HepG2 (cell line): ENCODE measurements around the gene VENTX. TPM values are rescaled to one million over a fixed set of nuclear protein-coding genes. Genes with fewer than 3 reads are reported as not detected.

ENCODE experiments used
- ATAC-seq: fragments of 200-7000 bp; cut with Tn5 transposase; 3 replicates; pipeline ENCODE4 v1.9.1; 2020; ENCODE audit warnings: mild to moderate bottlenecking, moderate library complexity
- BruUV-seq: library from RNA; stranded (reverse); fragments of 400-500 nt; replicated peaks from 2 replicates; lab custom pipeline; 2021; lab: Mats Ljungman, UMichigan
- CTCF ChIA-PET: fragments of 300-600 bp; formaldehyde crosslinking; extraction: SDS; loops from one replicate; lab custom pipeline; 2021; ENCODE audit warnings: low total read pairs, inconsistent platforms, low intra/inter-chr PET ratio; lab: Yijun Ruan, JAX
- POLR2A ChIA-PET: fragments of 350-600 bp; sonication (Branson Sonifier 250); formaldehyde crosslinking; loops from one replicate; lab custom pipeline; 2020; ENCODE audit warnings: antibody characterized with exemption, inconsistent platforms; lab: Yijun Ruan, JAX
- DNase-seq: peaks from one replicate; pipeline ENCODE4 v3.0.0-alpha.2; 2015; ENCODE audit warnings: low spot score
- FAIRE-seq: peaks from 3 replicates; lab custom pipeline; 2011; peaks lifted over from hg19 to GRCh38; lab: Jason Lieb, UNC
- H2AFZ ChIP-seq: one replicate; pipeline ENCODE4 v1.6.1; 2011; ENCODE audit warnings: low read length, inconsistent platforms
- H3K27ac ChIP-seq: fragments of 300-600 bp; 3 replicates; pipeline ENCODE4 v1.8.0; 2011; ENCODE audit warnings: mixed run types, mild to moderate bottlenecking, mixed read lengths, low read length, inconsistent platforms; ENCODE audit not compliant: insufficient read depth; ENCODE audit errors: extremely low read length
- H3K27me3 ChIP-seq, 2 experiments: fragments of 200-600 bp in 1 of 2; 2 replicates in 1 of 2; 3 replicates in 1 of 2; pipeline versions ENCODE4 v1.6.0 to v1.8.0; 2011; ENCODE audit warnings: low read length in 2 of 2, mild to moderate bottlenecking in 2 of 2, moderate library complexity in 2 of 2, inconsistent platforms in 1 of 2; ENCODE audit not compliant: insufficient read depth in 2 of 2, control insufficient read depth in 1 of 2
- H3K36me3 ChIP-seq, 2 experiments: fragments of 200-600 bp in 1 of 2; replicated peaks in 1 of 2; 2 replicates in 1 of 2; 3 replicates in 1 of 2; pipeline versions ENCODE4 v1.5.1 to v1.8.0; 2011; ENCODE audit warnings: low read length in 2 of 2, inconsistent platforms in 1 of 2; ENCODE audit not compliant: insufficient read depth in 2 of 2, control insufficient read depth in 1 of 2
- H3K4me1 ChIP-seq: 2 replicates; pipeline ENCODE4 v1.5.1; 2012; ENCODE audit warnings: low read length, inconsistent platforms; ENCODE audit not compliant: insufficient read depth
- H3K4me2 ChIP-seq: 2 replicates; pipeline ENCODE4 v1.6.0; 2011; ENCODE audit warnings: low read depth, low read length, inconsistent platforms
- H3K4me3 ChIP-seq, 3 experiments: fragments of 200-600 bp in 1 of 3; sonication (generic), shearing (Covaris generic) in 1 of 3; replicated peaks in 1 of 3; 2 replicates each; pipeline ENCODE4 v1.5.1; 2011 to 2016; ENCODE audit warnings: low read length in 3 of 3, inconsistent platforms in 2 of 3, low read depth in 2 of 3, mild to moderate bottlenecking in 2 of 3, control low read depth in 1 of 3, mixed read lengths in 1 of 3; ENCODE audit not compliant: insufficient read depth in 1 of 3
- H3K79me2 ChIP-seq: one replicate; pipeline ENCODE4 v1.6.1; 2011; ENCODE audit warnings: low read length, inconsistent platforms; ENCODE audit not compliant: insufficient read depth
- H3K9ac ChIP-seq: 2 replicates; pipeline ENCODE4 v1.6.0; 2011; ENCODE audit warnings: mild to moderate bottlenecking, low read depth, low read length, inconsistent platforms; ENCODE audit not compliant: insufficient read depth
- H3K9me3 ChIP-seq: 2 replicates; pipeline ENCODE4 v1.5.1; 2012; ENCODE audit warnings: mild to moderate bottlenecking, low read length
- H4K20me1 ChIP-seq: 2 replicates; pipeline ENCODE4 v1.6.0; 2011; ENCODE audit warnings: inconsistent platforms, mild to moderate bottlenecking, low read length, moderate library complexity; ENCODE audit not compliant: insufficient read depth
- BCL6 ChIP-seq: IDR thresholded peaks from 2 replicates; pipeline ENCODE4 v1.6.1; 2016; ENCODE audit warnings: missing genetic modification reagents, missing compliant biosample characterization
- FOXA3 ChIP-seq: IDR thresholded peaks from 2 replicates; pipeline ENCODE4 v1.6.1; 2016; ENCODE audit warnings: missing genetic modification reagents, missing compliant biosample characterization
- GABPB1 ChIP-seq: IDR thresholded peaks from 2 replicates; pipeline ENCODE4 v1.6.1; 2016; ENCODE audit warnings: mild to moderate bottlenecking, missing genetic modification reagents, moderate library complexity, missing compliant biosample characterization
- HMGA1 ChIP-seq: sonication (generic); formaldehyde crosslinking; conservative IDR thresholded peaks from 2 replicates; pipeline ENCODE4 v1.4.0; 2020; ENCODE audit warnings: missing genetic modification reagents
- HOXD1 ChIP-seq: sonication (generic); formaldehyde crosslinking; IDR thresholded peaks from 2 replicates; pipeline ENCODE4 v1.5.0; 2020; ENCODE audit warnings: missing genetic modification reagents
- KLF12 ChIP-seq: sonication (generic); formaldehyde crosslinking; IDR thresholded peaks from 2 replicates; pipeline ENCODE4 v1.4.0; 2020; ENCODE audit warnings: missing genetic modification reagents, borderline replicate concordance
- MATR3 ChIP-seq: sonication (generic); formaldehyde crosslinking; IDR thresholded peaks from 2 replicates; pipeline ENCODE4 v1.4.0; 2020; ENCODE audit warnings: missing genetic modification reagents
- MYNN ChIP-seq: sonication (generic); formaldehyde crosslinking; IDR thresholded peaks from 2 replicates; pipeline ENCODE4 v1.4.0; 2020; ENCODE audit warnings: mild to moderate bottlenecking, low read depth, missing genetic modification reagents
- POGK ChIP-seq: sonication (generic); formaldehyde crosslinking; conservative IDR thresholded peaks from 2 replicates; pipeline ENCODE4 v1.8.0; 2022; ENCODE audit warnings: mild to moderate bottlenecking, moderate library complexity, missing genetic modification reagents
- SCMH1 ChIP-seq: sonication (generic); formaldehyde crosslinking; IDR thresholded peaks from 2 replicates; pipeline ENCODE4 v1.9.0; 2021; ENCODE audit warnings: missing genetic modification reagents, mild to moderate bottlenecking, borderline replicate concordance
- TRIM24 ChIP-seq: sonication (generic); formaldehyde crosslinking; IDR thresholded peaks from 2 replicates; pipeline ENCODE4 v1.8.0; 2022; ENCODE audit warnings: mild to moderate bottlenecking, missing genetic modification reagents
- U2AF1 ChIP-seq: fragments of 200-400 bp; formaldehyde crosslinking; optimal IDR thresholded peaks from 2 replicates; pipeline ENCODE3; 2017; ENCODE audit warnings: mild to moderate bottlenecking, low read depth, low read length
- ZMYM2 ChIP-seq: sonication (generic); formaldehyde crosslinking; IDR thresholded peaks from 2 replicates; pipeline ENCODE4 v1.8.0; 2022; ENCODE audit warnings: mild to moderate bottlenecking, missing genetic modification reagents
- ZNF430 ChIP-seq: sonication (generic); formaldehyde crosslinking; IDR thresholded peaks from 2 replicates; pipeline ENCODE4 v1.9.0; 2021; ENCODE audit warnings: mild to moderate bottlenecking, missing genetic modification reagents
- ZNF777 ChIP-seq: sonication (generic); formaldehyde crosslinking; IDR thresholded peaks from 2 replicates; pipeline ENCODE4 v1.4.0; 2020; ENCODE audit warnings: missing genetic modification reagents
- WGBS: methylation state at CpG from one replicate; pipeline ENCODE4 v1.1.6; 2017; ENCODE audit warnings: low lambda C conversion rate; 5-methylcytosine and 5-hydroxymethylcytosine counted together
- in situ Hi-C: cut with HindIII; loops from 2 replicates; pipeline ENCODE4 v1.10.0; 2017; ENCODE audit warnings: low pct_unique_long_range_greater_than_20kb; ENCODE audit not compliant: extremely low pct_ligation_motif_present
- intact Hi-C: fragments of 100-400 bp; cut with micrococcal nuclease; formaldehyde crosslinking; loops from one replicate; pipeline ENCODE4 v1.10.0; 2022; ENCODE audit not compliant: unreplicated experiment
- polyA plus RNA-seq, 8 experiments: library from polyadenylated mRNA; depleted of rRNA in 3 of 8; stranded (reverse) in 7 of 8; unstranded in 1 of 8; fragments of >200 nt; fragmentation: Illumina TruSeq in 4 of 8; extraction: Trizol in 4 of 8; gene quantifications; 2 replicates each; pipeline versions ENCODE4 v1.2.1 to v1.2.3, GENCODE V29; 2011 to 2016; ENCODE audit warnings: low read depth in 4 of 8, missing spikeins in 1 of 8, mixed read lengths in 1 of 8; ENCODE audit not compliant: insufficient read depth in 1 of 8
- total RNA-seq, 5 experiments: library from RNA; depleted of rRNA; stranded (reverse); fragments of >200 nt; fragmentation: Illumina TruSeq; extraction: Trizol; gene quantifications; 2 replicates each; pipeline ENCODE4 v1.2.3, GENCODE V29; 2016; ENCODE audit warnings: low read depth in 1 of 5
- TF ChIP-seq, protein P1 (sequence below): sonication (generic); formaldehyde crosslinking; IDR thresholded peaks from 2 replicates; pipeline ENCODE4 v1.4.0; 2020; ENCODE audit warnings: missing genetic modification reagents, borderline replicate concordance

VENTX gene
- total and polyA plus RNA-seq, 2 of the 13 experiments (the other 11 are each of a cell fraction or from before 2014, with no cell fraction given): not detected

DNA sequence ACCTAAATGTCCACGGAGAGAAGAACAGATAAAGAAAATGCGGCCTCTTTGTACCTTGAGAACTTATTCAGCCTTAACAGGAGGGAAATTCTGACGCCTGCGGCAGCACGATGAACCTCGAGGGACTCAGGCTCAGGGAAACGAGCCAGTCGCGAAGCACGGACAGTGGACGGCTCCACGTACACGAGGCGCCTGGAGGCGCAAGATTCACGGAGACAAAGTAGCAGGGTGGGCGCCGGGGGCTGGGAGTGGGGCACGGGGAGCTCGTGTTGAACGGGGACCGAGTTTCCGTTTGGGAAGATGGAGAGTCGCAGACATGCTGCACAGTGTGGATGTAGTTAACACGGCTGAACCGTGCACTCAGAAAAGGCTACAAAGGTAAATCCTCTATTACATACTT is 20.9 kb upstream of the VENTX start:
- ATAC-seq (no peak), FAIRE-seq (no peak), DNase-seq (no peak)
- Histone ChIP-seq H3K9me3 (no peaks in the 10 kb centered on the region), H4K20me1 (peaks cover 5% of the 10 kb centered on the region; the same call in 1 of the 2 replicates), H2AFZ (no peak overlapping the region), H3K9ac (no peak overlapping the region), H3K36me3 (no peaks in the 10 kb centered on the region), H3K79me2 (no peaks in the 10 kb centered on the region), H3K4me1 (no peaks in the 10 kb centered on the region), H3K4me3 (no peak overlapping the region), H3K27ac (no peak overlapping the region), H3K27me3 (peaks cover 13 to 74% of the 10 kb centered on the region in 2 experiments; a peak in 4 of 5 replicates), H3K4me2 (no peak overlapping the region)
- POLR2A ChIA-PET: no interaction called here
- intact Hi-C loops: no loop called here
- 27% methylated on average over 26 of the region's 26 CpGs for WGBS
- no TSS peak for BruUV-seq
- in situ Hi-C loops: no loop called here
- CTCF ChIA-PET: no interaction called here
- TF ChIP-seq KLF12 (CRISPR knock-in tag) (no peak), MYNN (CRISPR knock-in tag) (no peak), TRIM24 (no peak), ZMYM2 (CRISPR knock-in tag) (no peak), BCL6 (CRISPR knock-in tag) (no peak), HOXD1 (CRISPR knock-in tag) (no peak), POGK (no peak), U2AF1 (no peak), ZNF430 (CRISPR knock-in tag) (no peak), HMGA1 (CRISPR knock-in tag) (no peak), FOXA3 (CRISPR knock-in tag) (no peak), GABPB1 (CRISPR knock-in tag) (no peak), SCMH1 (CRISPR knock-in tag) (no peak), ZNF777 (CRISPR knock-in tag) (no peak), MATR3 (CRISPR knock-in tag) (no peak)
- TF ChIP-seq, protein P1, sequence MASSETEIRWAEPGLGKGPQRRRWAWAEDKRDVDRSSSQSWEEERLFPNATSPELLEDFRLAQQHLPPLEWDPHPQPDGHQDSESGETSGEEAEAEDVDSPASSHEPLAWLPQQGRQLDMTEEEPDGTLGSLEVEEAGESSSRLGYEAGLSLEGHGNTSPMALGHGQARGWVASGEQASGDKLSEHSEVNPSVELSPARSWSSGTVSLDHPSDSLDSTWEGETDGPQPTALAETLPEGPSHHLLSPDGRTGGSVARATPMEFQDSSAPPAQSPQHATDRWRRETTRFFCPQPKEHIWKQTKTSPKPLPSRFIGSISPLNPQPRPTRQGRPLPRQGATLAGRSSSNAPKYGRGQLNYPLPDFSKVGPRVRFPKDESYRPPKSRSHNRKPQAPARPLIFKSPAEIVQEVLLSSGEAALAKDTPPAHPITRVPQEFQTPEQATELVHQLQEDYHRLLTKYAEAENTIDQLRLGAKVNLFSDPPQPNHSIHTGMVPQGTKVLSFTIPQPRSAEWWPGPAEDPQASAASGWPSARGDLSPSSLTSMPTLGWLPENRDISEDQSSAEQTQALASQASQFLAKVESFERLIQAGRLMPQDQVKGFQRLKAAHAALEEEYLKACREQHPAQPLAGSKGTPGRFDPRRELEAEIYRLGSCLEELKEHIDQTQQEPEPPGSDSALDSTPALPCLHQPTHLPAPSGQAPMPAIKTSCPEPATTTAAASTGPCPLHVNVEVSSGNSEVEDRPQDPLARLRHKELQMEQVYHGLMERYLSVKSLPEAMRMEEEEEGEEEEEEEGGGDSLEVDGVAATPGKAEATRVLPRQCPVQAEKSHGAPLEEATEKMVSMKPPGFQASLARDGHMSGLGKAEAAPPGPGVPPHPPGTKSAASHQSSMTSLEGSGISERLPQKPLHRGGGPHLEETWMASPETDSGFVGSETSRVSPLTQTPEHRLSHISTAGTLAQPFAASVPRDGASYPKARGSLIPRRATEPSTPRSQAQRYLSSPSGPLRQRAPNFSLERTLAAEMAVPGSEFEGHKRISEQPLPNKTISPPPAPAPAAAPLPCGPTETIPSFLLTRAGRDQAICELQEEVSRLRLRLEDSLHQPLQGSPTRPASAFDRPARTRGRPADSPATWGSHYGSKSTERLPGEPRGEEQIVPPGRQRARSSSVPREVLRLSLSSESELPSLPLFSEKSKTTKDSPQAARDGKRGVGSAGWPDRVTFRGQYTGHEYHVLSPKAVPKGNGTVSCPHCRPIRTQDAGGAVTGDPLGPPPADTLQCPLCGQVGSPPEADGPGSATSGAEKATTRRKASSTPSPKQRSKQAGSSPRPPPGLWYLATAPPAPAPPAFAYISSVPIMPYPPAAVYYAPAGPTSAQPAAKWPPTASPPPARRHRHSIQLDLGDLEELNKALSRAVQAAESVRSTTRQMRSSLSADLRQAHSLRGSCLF (CRISPR knock-in tag): no peak
